Measurements from ENCODE around the gene GSDMA.
A peak's percentile ranks its signal among the peaks of the same experiment; 100 is the strongest.
"Not testable (repeated sequence)": the region's sequence is repeated elsewhere in the genome, so short reads cannot be mapped to it uniquely, and the experiment has no call there.

GSDMA gene

GRCh38 chr17:39929646-39930407, 33.0 kb upstream of the GSDMA start:
- DNase-seq (ENCODE audit: low read depth), result no peak

- DNase-seq (ENCODE audit: low read depth), result no peak
Measured at GRCh38 chr17:39933912-39934311, 28.9 kb upstream of the GSDMA start.

- no peak for DNase-seq (ENCODE audit: low read depth)
Measured at GRCh38 chr17:39934324-39934723, 28.5 kb upstream of the GSDMA start.

GRCh38 chr17:39935909-39936308, 26.9 kb upstream of the GSDMA start:
- no peak for DNase-seq (ENCODE audit: low read depth)

GRCh38 chr17:39937447-39937846, 25.4 kb upstream of the GSDMA start:
- DNase-seq (ENCODE audit: low read depth), result no peak

GRCh38 chr17:39938140-39938869, 24.5 kb upstream of the GSDMA start:
- DNase-seq (ENCODE audit: low read depth), result no peak

- no peak for DNase-seq (ENCODE audit: low read depth)
Measured at GRCh38 chr17:39939106-39939505, 23.7 kb upstream of the GSDMA start.

GRCh38 chr17:39939588-39940419, 23.0 kb upstream of the GSDMA start:
- no peak for DNase-seq (ENCODE audit: low read depth)

- no peak for DNase-seq (ENCODE audit: low read depth)
Measured at GRCh38 chr17:39943702-39944392, 19.0 kb upstream of the GSDMA start.

GRCh38 chr17:39944393-39944711, 18.5 kb upstream of the GSDMA start:
- no peak for DNase-seq (ENCODE audit: low read depth)

GRCh38 chr17:39946551-39947330, 16.1 kb upstream of the GSDMA start:
- no peak for DNase-seq (ENCODE audit: low read depth)

GRCh38 chr17:39948489-39948828, 14.3 kb upstream of the GSDMA start:
- not testable (repeated sequence) for DNase-seq (ENCODE audit: low read depth)

GRCh38 chr17:39949028-39949427, 13.8 kb upstream of the GSDMA start:
- DNase-seq (ENCODE audit: low read depth), result no peak

GRCh38 chr17:39950871-39951348, 11.9 kb upstream of the GSDMA start:
- no peak for DNase-seq (ENCODE audit: low read depth)

GRCh38 chr17:39951924-39952679, 10.7 kb upstream of the GSDMA start:
- no peak for DNase-seq (ENCODE audit: low read depth)

GRCh38 chr17:39952680-39953470, 9.9 kb upstream of the GSDMA start:
- peak; percentile 95 for DNase-seq (ENCODE audit: low read depth)

GRCh38 chr17:39953471-39953888, 9.3 kb upstream of the GSDMA start:
- no peak for DNase-seq (ENCODE audit: low read depth)

- DNase-seq (ENCODE audit: low read depth), result no peak
Measured at GRCh38 chr17:39954876-39955275, 7.9 kb upstream of the GSDMA start.

GRCh38 chr17:39955726-39956225, 7.0 kb upstream of the GSDMA start:
- DNase-seq (ENCODE audit: low read depth), result no peak
